Stimulated activated CD8-positive, alpha-beta memory T cell treated with anti-CD3 and anti-CD28 coated beads, Interleukin-4, amount 100 ng/mL, for 48 hours (primary cell): ENCODE results near the gene NUDT4B.
A peak's percentile ranks its signal among the peaks of the same experiment; 100 is the strongest.
"Not testable (repeated sequence)": the region's sequence is repeated elsewhere in the genome, so short reads cannot be mapped to it uniquely, and the experiment has no call there.

Source experiments
- DNase-seq: peaks from one replicate; pipeline ENCODE4 v3.0.0-alpha.2; 2020

Gene NUDT4B

GRCh38 chr1:148738667-148739066 is 9.9 kb upstream of the NUDT4B start:
- not testable (repeated sequence) for DNase-seq

GRCh38 chr1:148743200-148743599 is 5.4 kb upstream of the NUDT4B start:
- DNase-seq = not testable (repeated sequence)

GRCh38 chr1:148743726-148744720 is 4.6 kb upstream of the NUDT4B start:
- DNase-seq = not testable (repeated sequence)

- not testable (repeated sequence) for DNase-seq
Observed at GRCh38 chr1:148749335-148749681, 734 bp downstream of the NUDT4B start.

- not testable (repeated sequence) for DNase-seq
Observed at GRCh38 chr1:148756231-148756630, 7.7 kb downstream of the NUDT4B start.

GRCh38 chr1:148757446-148757845 is 8.9 kb downstream of the NUDT4B start:
- DNase-seq = not testable (repeated sequence)

GRCh38 chr1:148758412-148758811 is 9.8 kb downstream of the NUDT4B start:
- not testable (repeated sequence) for DNase-seq

GRCh38 chr1:148758925-148759324 is 10.4 kb downstream of the NUDT4B start:
- DNase-seq = not testable (repeated sequence)

- DNase-seq = peak; percentile 25
Observed at GRCh38 chr1:148759749-148760148, 11.2 kb downstream of the NUDT4B start.

- DNase-seq = not testable (repeated sequence)
Observed at GRCh38 chr1:148760206-148760605, 11.6 kb downstream of the NUDT4B start.

- not testable (repeated sequence) for DNase-seq
Observed at GRCh38 chr1:148761360-148761759, 12.8 kb downstream of the NUDT4B start.

GRCh38 chr1:148765238-148766019 is 16.9 kb downstream of the NUDT4B start:
- not testable (repeated sequence) for DNase-seq

- DNase-seq = not testable (repeated sequence)
Observed at GRCh38 chr1:148768541-148768940, 20.0 kb downstream of the NUDT4B start.

- DNase-seq = not testable (repeated sequence)
Observed at GRCh38 chr1:148769495-148769894, 20.9 kb downstream of the NUDT4B start.

GRCh38 chr1:148773690-148774089 is 25.1 kb downstream of the NUDT4B start:
- not testable (repeated sequence) for DNase-seq

- not testable (repeated sequence) for DNase-seq
Observed at GRCh38 chr1:148774102-148774501, 25.5 kb downstream of the NUDT4B start.

- not testable (repeated sequence) for DNase-seq
Observed at GRCh38 chr1:148775263-148775662, 26.7 kb downstream of the NUDT4B start.

GRCh38 chr1:148777649-148778048 is 29.1 kb downstream of the NUDT4B start:
- DNase-seq = not testable (repeated sequence)

- DNase-seq = not testable (repeated sequence)
Observed at GRCh38 chr1:148780404-148780803, 31.8 kb downstream of the NUDT4B start.

- not testable (repeated sequence) for DNase-seq
Observed at GRCh38 chr1:148791543-148792099, 43.0 kb downstream of the NUDT4B start.

GRCh38 chr1:148793762-148794332 is 45.3 kb downstream of the NUDT4B start:
- DNase-seq = not testable (repeated sequence)
